ENCODE data around the gene RAB3A. TPM values are rescaled to one million over a fixed set of nuclear protein-coding genes. Genes with fewer than 3 reads are reported as not detected.

The RAB3A gene
- polyA plus RNA-seq, 2 of the 4 experiments (the other 2 are of a cell fraction): 0.39 to 1.0 TPM

GRCh38 chr19:18193388-18194180 lies 10.3 kb downstream of the RAB3A start:
- peak overlapping the region; percentile 62 to 82 for H3K27ac ChIP-seq
- no peak for FAIRE-seq
- H3K4me2 ChIP-seq: peak overlapping the region; percentile 77
- peak overlapping the region; percentile 65 for H3K4me3 ChIP-seq
- POLR2A ChIA-PET: interaction anchor here (0.6 to 2.2 kb wide), 9 partner anchors 11 to 1664 kb away, joined by 3 to 9 read pairs (median 4); partner anchors contain the start of genes GDF15, LSM4 and RAB3A
- DNase-seq (ENCODE audit: low read depth in 1 of 2, low spot score in 1 of 2): no peak
- H3K9me3 ChIP-seq: no peaks in the 10 kb centered on the region
- CTCF ChIA-PET: interaction anchor here (0.6 to 5.8 kb wide), 9 partner anchors 9 to 225 kb away, joined by 3 to 60 read pairs (median 4); partner anchors contain the start of genes RAB3A and SSBP4
- H3K4me1 ChIP-seq: peaks cover 14% of the 10 kb centered on the region; the same call in 2 of the 3 replicates
- no peak for TF ChIP-seq ATOH8 (CRISPR knock-in tag; IDR thresholded peaks at IDR 0.05; ENCODE audit: low read depth)
- TF ChIP-seq MAX (IDR thresholded peaks at IDR 0.05): no peak
- TF ChIP-seq FOXS1 (CRISPR knock-in tag; IDR thresholded peaks at IDR 0.05): no peak
- TF ChIP-seq HOXB13 (CRISPR knock-in tag; IDR thresholded peaks at IDR 0.05; ENCODE audit: low read depth): no peak
- no peak for TF ChIP-seq JUN (IDR thresholded peaks at IDR 0.05)
- TF ChIP-seq USF2 (IDR thresholded peaks at IDR 0.05): no peak
- TF ChIP-seq NR3C1 (IDR thresholded peaks at IDR 0.05): no peak
- TF ChIP-seq GATA3 (IDR thresholded peaks at IDR 0.05; ENCODE audit: borderline replicate concordance): no peak
- TF ChIP-seq POLR2A (IDR thresholded peaks at IDR 0.05; ENCODE audit: low read length): no peak
- TF ChIP-seq FOSB (CRISPR knock-in tag; IDR thresholded peaks at IDR 0.05): no peak
- no peak for TF ChIP-seq SMC3 (IDR thresholded peaks at IDR 0.05)
- WGBS (ENCODE audit: missing lambda C conversion rate): 40% methylated on average over 15 of the region's 46 CpGs
- ATAC-seq: 0 out of 6 replicates have a peak, but pooled peaks have one; percentile 1

- CTCF ChIA-PET: interaction anchor here (0.6 to 5.8 kb wide), 18 partner anchors 9 to 226 kb away, joined by 3 to 60 read pairs (median 5); partner anchors contain the start of genes IFI30, PIK3R2, RAB3A and SSBP4
- DNase-seq (ENCODE audit: low read depth in 1 of 2, low spot score in 1 of 2) (peak; percentile 70 to 99), ATAC-seq (peak; percentile 92 to 94), FAIRE-seq (peak; percentile 54)
- POLR2A ChIA-PET: interaction anchor here (0.6 to 2.2 kb wide), 9 partner anchors 11 to 1664 kb away, joined by 3 to 9 read pairs (median 4); partner anchors contain the start of genes GDF15, LSM4 and RAB3A
- no peaks in the 10 kb centered on the region for H3K9me3 ChIP-seq
- 1% methylated on average over 29 of the region's 74 CpGs for WGBS (ENCODE audit: missing lambda C conversion rate)
- H3K4me1 ChIP-seq: peaks cover 14% of the 10 kb centered on the region; the same call in 2 of the 3 replicates
- peak within 1 kb of the TSS; percentile 81 for H3K4me2 ChIP-seq
- peak within 1 kb of the TSS; percentile 65 for H3K4me3 ChIP-seq
- peak within 1 kb of the TSS; percentile 62 to 87 for H3K27ac ChIP-seq
- no peak for TF ChIP-seq BHLHE40 (IDR thresholded peaks at IDR 0.05; ENCODE audit: low read depth, low read length)
- TF ChIP-seq ELK1 (IDR thresholded peaks at IDR 0.05; ENCODE audit: low read depth, low read length): no peak
- no peak for TF ChIP-seq RCOR1 (IDR thresholded peaks at IDR 0.05; ENCODE audit: low read depth, low read length)
- TF ChIP-seq HMGXB4 (CRISPR knock-in tag; IDR thresholded peaks at IDR 0.05; ENCODE audit: borderline replicate concordance): no peak
- 0 out of 2 replicates have a peak, but pooled peaks have one; percentile 46 for TF ChIP-seq NPAS2 (CRISPR knock-in tag; IDR thresholded peaks at IDR 0.05; ENCODE audit: borderline replicate concordance)
- no peak for TF ChIP-seq SREBF2 (IDR thresholded peaks at IDR 0.05)
- TF ChIP-seq SMC3 (IDR thresholded peaks at IDR 0.05): no peak
- TF ChIP-seq CBX8 (IDR thresholded peaks at IDR 0.05): no peak
- TF ChIP-seq HOXB13 (CRISPR knock-in tag; IDR thresholded peaks at IDR 0.05; ENCODE audit: low read depth): peak; percentile 88
- TF ChIP-seq JUNB (IDR thresholded peaks at IDR 0.05): no peak
- no peak for TF ChIP-seq CHD2 (IDR thresholded peaks at IDR 0.05; ENCODE audit: low read length, partially characterized antibody)
- no peak for TF ChIP-seq NFE2L2 (conservative IDR thresholded peaks at IDR 0.05; ENCODE audit: low read length)
- no peak for TF ChIP-seq REST (IDR thresholded peaks at IDR 0.05)
- TF ChIP-seq MYC (IDR thresholded peaks at IDR 0.05; ENCODE audit: borderline replicate concordance, low read length): no peak
- TF ChIP-seq TP53 (CRISPR knock-in tag; IDR thresholded peaks at IDR 0.05): no peak
- TF ChIP-seq FOSL2 (IDR thresholded peaks at IDR 0.05): no peak
- TF ChIP-seq FOSL2 (CRISPR knock-in tag; IDR thresholded peaks at IDR 0.05): no peak
- TF ChIP-seq FOSB (CRISPR knock-in tag; IDR thresholded peaks at IDR 0.05): no peak
- peak; percentile 81; the same call in 1 of the 2 replicates for TF ChIP-seq HOXB5 (CRISPR knock-in tag; IDR thresholded peaks at IDR 0.05)
Measured at GRCh38 chr19:18192673-18193387, 11.0 kb downstream of the RAB3A start, which contains the start of gene MPV17L2. Gene MPV17L2, plus strand, starts transcription at chr19:18193218. Its CDS starts 64 bp downstream, at chr19:18193282.

Data from A549 (cell line).